HL-60 (cell line): ENCODE data around the gene PTPRT.

Experiments used
- DNase-seq, 2 experiments: peaks; one replicate each; pipeline ENCODE4 v3.0.0-alpha.2; 2010 to 2020; ENCODE audit warnings: low read depth in 1 of 2, low spot score in 1 of 2
- H3K27ac ChIP-seq: fragments of 250-450 bp; sonication (Bioruptor Pico); replicated peaks from 2 replicates; pipeline ENCODE4 v1.5.1; 2020; ENCODE audit warnings: mild to moderate bottlenecking, moderate library complexity
- H3K27me3 ChIP-seq: fragments of 250-450 bp; sonication (Bioruptor Pico); 2 replicates; pipeline ENCODE4 v1.5.1; 2021; ENCODE audit warnings: mild to moderate bottlenecking, moderate library complexity; ENCODE audit not compliant: insufficient read depth, poor library complexity, severe bottlenecking
- H3K4me3 ChIP-seq: replicated peaks from 2 replicates; pipeline ENCODE4 v1.5.1; 2011; ENCODE audit warnings: mild to moderate bottlenecking, control low read depth, low read length; ENCODE audit not compliant: insufficient read depth
- CTCF ChIP-seq: IDR thresholded peaks from one replicate; pipeline ENCODE4 v1.5.1; 2011; ENCODE audit warnings: low read length, control low read depth, inconsistent platforms; ENCODE audit not compliant: insufficient read depth
- GABPA ChIP-seq: IDR thresholded peaks from 2 replicates; pipeline ENCODE4 v1.6.1; 2012; ENCODE audit warnings: low read depth
- POLR2AphosphoS5 ChIP-seq: IDR thresholded peaks from 2 replicates; pipeline ENCODE4 v1.6.1; 2012; ENCODE audit warnings: low read depth
- REST ChIP-seq: IDR thresholded peaks from 2 replicates; pipeline ENCODE4 v1.6.1; 2012; ENCODE audit warnings: low read depth; ENCODE audit not compliant: insufficient replicate concordance
- SPI1 ChIP-seq: IDR thresholded peaks from 2 replicates; pipeline ENCODE4 v1.6.1; 2012; ENCODE audit warnings: low read depth, mild to moderate bottlenecking, borderline replicate concordance

The PTPRT gene

DNA sequence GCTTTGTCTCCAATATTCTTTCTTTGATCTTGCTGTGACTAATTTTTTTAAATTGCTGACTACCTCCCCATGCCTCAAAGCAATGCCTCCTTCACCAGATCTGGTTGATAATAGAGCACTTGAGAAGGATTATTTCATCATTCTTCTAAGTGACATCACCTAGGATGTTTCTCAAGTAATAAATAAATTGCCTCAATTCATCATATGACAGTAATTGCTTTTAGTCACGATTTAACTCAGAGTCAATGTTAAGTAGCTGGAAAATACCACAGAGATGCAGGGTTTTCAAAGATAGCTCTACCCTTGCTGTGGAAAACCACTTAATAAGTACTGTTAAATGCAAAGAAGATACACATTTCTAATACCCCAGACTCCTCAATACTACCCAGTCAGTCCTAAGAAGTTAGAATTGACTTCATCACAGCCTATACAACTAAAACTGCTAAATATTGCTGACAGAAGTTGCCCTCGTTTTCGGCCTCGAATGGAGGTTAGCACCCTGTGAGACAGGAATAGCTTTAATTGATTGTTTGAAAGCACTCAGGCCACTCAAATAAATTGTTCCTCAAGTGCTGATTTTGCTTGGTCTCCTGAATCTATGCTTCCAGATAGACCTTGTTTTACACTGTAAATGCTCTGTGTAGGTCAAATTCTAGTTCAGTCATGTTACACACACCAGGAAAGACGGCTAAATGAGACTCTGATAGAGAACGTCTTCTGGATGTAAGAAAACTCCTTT is 931.0 kb downstream of the PTPRT start:
- Histone ChIP-seq H3K27me3 (no peaks in the 10 kb centered on the region), H3K4me3 (no peak overlapping the region), H3K27ac (no peak overlapping the region)
- no peak for DNase-seq
- TF ChIP-seq SPI1, result no peak
- no peak for TF ChIP-seq GABPA

- TF ChIP-seq CTCF (no peak), GABPA (no peak), POLR2AphosphoS5 (no peak), REST (no peak), SPI1 (no peak)
- Histone ChIP-seq H3K27ac (no peak overlapping the region), H3K4me3 (no peak overlapping the region), H3K27me3 (no peaks in the 10 kb centered on the region)
- DNase-seq, result no peak
These were observed 933.9 kb downstream of the PTPRT start for GRCh38 chr20:42255821-42256220.

DNA sequence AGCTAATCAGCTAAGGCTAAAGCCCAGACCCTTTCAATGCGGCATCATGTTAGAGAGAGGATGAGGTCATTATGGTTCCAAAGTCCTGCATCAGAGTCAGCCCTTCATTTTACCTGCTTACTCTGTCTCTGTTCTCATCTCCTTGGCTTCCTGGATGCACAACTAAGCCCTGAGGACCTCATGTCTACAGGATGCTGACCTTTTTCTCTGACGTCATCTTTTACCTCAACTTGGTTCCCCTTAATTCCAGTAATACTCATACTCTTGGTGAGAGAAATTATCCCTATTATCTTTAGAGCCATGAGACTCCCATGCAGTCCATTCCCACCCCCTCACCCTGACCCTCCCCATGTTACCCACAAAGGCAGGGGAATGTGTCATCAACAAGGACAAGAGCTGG is 935.0 kb downstream of the PTPRT start:
- Histone ChIP-seq H3K27me3 (no peaks in the 10 kb centered on the region), H3K4me3 (no peak overlapping the region), H3K27ac (no peak overlapping the region)
- TF ChIP-seq GABPA, result no peak
- TF ChIP-seq CTCF, result no peak
- DNase-seq, result no peak

GRCh38 chr20:42252116-42252515 is 937.6 kb downstream of the PTPRT start:
- TF ChIP-seq SPI1, result no peak
- no peak for TF ChIP-seq CTCF
- TF ChIP-seq GABPA, result no peak
- no peak for TF ChIP-seq POLR2AphosphoS5
- TF ChIP-seq REST, result no peak
- DNase-seq, result no peak
- no peaks in the 10 kb centered on the region for H3K27me3 ChIP-seq
- no peak overlapping the region for H3K4me3 ChIP-seq
- no peak overlapping the region for H3K27ac ChIP-seq
